ENCODE measurements around the gene TMEM238L.

Gene TMEM238L

DNA sequence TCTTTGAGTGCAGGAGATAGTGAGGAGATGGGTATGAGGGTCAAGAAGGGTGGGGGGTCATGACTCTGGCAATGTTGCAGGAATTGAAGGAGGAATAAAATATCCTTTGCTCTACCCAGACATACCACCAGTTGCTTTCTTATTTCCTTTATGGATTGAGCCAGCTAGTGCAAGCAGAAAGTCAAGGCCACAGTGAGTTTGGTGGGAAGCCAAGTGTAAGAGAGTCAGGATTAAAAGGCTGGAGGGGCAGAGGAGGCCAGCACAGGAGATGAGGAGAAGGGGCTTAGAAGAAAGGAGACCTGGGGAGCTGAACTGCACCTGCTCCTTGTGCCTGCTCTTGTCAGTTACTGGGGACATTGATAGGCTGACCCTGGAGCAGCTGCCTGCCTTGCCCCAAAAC lies 17.9 kb upstream of the TMEM238L start:
- TF ChIP-seq CTCF (IDR thresholded peaks at IDR 0.05; ENCODE audit: control insufficient read depth, insufficient read depth, low read depth, low read length, missing control alignments), result no peak
- H3K4me3 ChIP-seq (ENCODE audit: control insufficient read depth, low read depth, low read length), result no peak overlapping the region
- DNase-seq (ENCODE audit: low read depth), result no peak

DNA sequence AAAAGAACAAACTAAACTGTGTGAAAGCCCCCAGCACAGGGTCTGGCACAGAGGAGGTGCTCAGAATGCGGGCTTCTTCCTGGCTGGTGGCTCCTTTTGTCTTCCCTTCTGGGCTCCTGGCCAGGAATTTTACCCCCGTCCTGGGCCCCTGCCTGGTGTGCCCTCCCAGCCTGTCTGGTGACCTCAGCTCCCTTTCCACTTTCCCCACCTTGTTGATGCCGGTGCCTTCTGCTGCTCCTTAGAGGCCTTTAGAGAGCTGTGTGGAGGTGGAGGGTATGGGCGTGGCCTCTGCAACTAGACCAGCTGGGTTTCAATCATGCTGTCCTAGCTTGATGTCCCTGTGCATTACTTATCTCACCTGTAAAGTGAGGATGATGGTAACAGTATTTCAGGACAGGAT lies 17.2 kb upstream of the TMEM238L start:
- no peak for DNase-seq (ENCODE audit: low read depth)
- H3K4me3 ChIP-seq (ENCODE audit: control insufficient read depth, low read depth, low read length), result no peak overlapping the region
- no peak for TF ChIP-seq CTCF (IDR thresholded peaks at IDR 0.05; ENCODE audit: control insufficient read depth, insufficient read depth, low read depth, low read length, missing control alignments)

- no peak for DNase-seq (ENCODE audit: low read depth)
- TF ChIP-seq CTCF (IDR thresholded peaks at IDR 0.05; ENCODE audit: control insufficient read depth, insufficient read depth, low read depth, low read length, missing control alignments), result no peak
- H3K4me3 ChIP-seq (ENCODE audit: control insufficient read depth, low read depth, low read length), result no peak overlapping the region
Observed at GRCh38 chr17:10815319-10815718, 11.4 kb upstream of the TMEM238L start.

- DNase-seq (ENCODE audit: low read depth), result no peak
- no peak for TF ChIP-seq CTCF (IDR thresholded peaks at IDR 0.05; ENCODE audit: control insufficient read depth, insufficient read depth, low read depth, low read length, missing control alignments)
- H3K4me3 ChIP-seq (ENCODE audit: control insufficient read depth, low read depth, low read length), result no peak overlapping the region
Observed at GRCh38 chr17:10814075-10814474, 10.2 kb upstream of the TMEM238L start.

GRCh38 chr17:10812674-10813073 lies 8.8 kb upstream of the TMEM238L start:
- no peak for DNase-seq (ENCODE audit: low read depth)
- TF ChIP-seq CTCF (IDR thresholded peaks at IDR 0.05; ENCODE audit: control insufficient read depth, insufficient read depth, low read depth, low read length, missing control alignments), result no peak

DNA sequence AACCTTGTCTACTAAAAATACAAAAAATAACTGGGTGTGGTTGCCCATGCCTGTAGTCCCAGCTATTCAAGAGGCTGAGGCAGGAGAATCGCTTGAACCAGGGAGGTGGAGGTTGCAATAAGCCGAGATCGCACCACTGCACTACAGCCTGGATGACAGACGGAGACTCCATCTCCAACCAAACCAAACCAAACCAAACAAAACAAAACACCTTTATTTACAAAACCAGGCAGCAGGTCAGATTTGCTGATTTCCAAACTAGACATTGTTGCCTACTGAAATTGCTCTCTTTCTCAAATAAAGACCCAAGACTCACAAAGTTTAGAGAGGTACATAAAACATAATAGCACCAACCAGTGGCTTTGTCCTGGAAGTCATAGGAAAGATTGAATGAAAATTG lies 5.7 kb upstream of the TMEM238L start:
- no peak for DNase-seq (ENCODE audit: low read depth)
- no peak overlapping the region for H3K4me3 ChIP-seq (ENCODE audit: control insufficient read depth, low read depth, low read length)
- TF ChIP-seq CTCF (IDR thresholded peaks at IDR 0.05; ENCODE audit: control insufficient read depth, insufficient read depth, low read depth, low read length, missing control alignments), result no peak

More at GRCh38 chr17:10812674-10813073, 8.8 kb upstream of the TMEM238L start:
- no peak overlapping the region for H3K4me3 ChIP-seq (ENCODE audit: control insufficient read depth, low read depth, low read length)

DNA sequence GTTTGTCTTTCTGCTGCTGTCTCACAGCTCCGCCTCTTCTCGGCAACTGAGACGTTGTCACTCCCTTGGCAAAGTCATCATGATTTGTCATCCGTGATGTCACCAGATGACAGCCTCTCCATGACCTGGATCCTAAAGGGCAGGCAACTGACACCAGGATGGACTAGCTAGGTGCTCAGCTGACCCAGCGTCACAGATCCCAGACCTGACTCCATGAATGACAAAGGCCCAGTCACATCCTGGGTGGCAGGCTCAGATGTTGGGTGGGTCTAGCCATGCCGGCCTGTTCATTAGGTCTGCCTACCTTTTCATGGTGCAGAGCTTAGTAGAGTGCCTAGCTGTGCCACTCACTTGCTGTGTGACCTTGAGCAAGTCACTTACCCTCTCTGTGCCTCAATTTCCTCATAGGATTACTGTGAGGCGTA lies 3.8 kb upstream of the TMEM238L start:
- TF ChIP-seq CTCF (IDR thresholded peaks at IDR 0.05; ENCODE audit: control insufficient read depth, insufficient read depth, low read depth, low read length, missing control alignments), result no peak
- no peak for DNase-seq (ENCODE audit: low read depth)
- H3K4me3 ChIP-seq (ENCODE audit: control insufficient read depth, low read depth, low read length), result no peak overlapping the region
